ENCODE data around the gene ERCC3.

The ERCC3 gene

DNA sequence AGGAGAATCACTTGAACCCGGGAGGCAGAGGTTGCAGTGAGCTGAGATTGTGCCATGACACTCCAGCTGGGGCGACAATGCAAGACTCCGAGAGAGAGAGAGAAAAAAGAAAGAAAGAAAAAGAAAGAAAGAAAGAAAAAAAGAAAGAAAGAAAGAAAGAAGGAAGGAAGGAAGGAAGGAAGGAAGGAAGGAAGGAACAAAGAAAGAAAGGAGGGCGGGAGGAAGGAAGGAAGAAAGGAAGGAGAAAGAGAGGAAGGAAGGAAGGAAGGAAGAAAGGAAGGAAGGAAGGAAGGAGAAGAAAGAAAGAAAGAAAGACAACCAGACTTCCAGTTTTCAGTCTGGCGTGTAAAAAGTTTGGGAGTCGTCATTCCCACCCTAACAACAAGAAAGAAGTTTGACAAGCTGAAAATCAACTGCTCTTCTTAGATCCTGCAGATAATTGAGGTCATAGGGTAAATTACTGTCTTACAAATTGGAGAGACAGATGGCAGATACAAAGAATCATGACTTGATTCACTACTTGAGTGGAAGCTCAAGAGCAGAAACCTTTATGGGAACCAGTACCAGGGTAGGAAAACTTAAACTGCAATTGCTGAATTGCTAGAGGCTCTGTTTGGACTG is 58.8 kb downstream of the ERCC3 start:
- H3K4me2 ChIP-seq (ENCODE audit: low read length): no peak overlapping the region
- no peak overlapping the region for H3K4me3 ChIP-seq (ENCODE audit: low read length)
- no peak overlapping the region for H3K9ac ChIP-seq (ENCODE audit: low read length)
- H3K36me3 ChIP-seq (replicated peaks; ENCODE audit: low read depth, low read length): no peaks in the 10 kb centered on the region
- no peaks in the 10 kb centered on the region for H3K79me2 ChIP-seq (ENCODE audit: low read length)
- H3K9me3 ChIP-seq (ENCODE audit: insufficient read depth, low read length): no peaks in the 10 kb centered on the region
- no peak overlapping the region for H3K27ac ChIP-seq (ENCODE audit: low read length)
- no peaks in the 10 kb centered on the region for H4K20me1 ChIP-seq (ENCODE audit: insufficient read depth, low read length)
- H3K4me1 ChIP-seq (ENCODE audit: low read length): no peaks in the 10 kb centered on the region
- H2AFZ ChIP-seq (ENCODE audit: low read depth, low read length): no peak overlapping the region
- no peak for TF ChIP-seq EZH2phosphoT487 (IDR thresholded peaks at IDR 0.05; ENCODE audit: low read depth)
- TF ChIP-seq, protein P1, sequence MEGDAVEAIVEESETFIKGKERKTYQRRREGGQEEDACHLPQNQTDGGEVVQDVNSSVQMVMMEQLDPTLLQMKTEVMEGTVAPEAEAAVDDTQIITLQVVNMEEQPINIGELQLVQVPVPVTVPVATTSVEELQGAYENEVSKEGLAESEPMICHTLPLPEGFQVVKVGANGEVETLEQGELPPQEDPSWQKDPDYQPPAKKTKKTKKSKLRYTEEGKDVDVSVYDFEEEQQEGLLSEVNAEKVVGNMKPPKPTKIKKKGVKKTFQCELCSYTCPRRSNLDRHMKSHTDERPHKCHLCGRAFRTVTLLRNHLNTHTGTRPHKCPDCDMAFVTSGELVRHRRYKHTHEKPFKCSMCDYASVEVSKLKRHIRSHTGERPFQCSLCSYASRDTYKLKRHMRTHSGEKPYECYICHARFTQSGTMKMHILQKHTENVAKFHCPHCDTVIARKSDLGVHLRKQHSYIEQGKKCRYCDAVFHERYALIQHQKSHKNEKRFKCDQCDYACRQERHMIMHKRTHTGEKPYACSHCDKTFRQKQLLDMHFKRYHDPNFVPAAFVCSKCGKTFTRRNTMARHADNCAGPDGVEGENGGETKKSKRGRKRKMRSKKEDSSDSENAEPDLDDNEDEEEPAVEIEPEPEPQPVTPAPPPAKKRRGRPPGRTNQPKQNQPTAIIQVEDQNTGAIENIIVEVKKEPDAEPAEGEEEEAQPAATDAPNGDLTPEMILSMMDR (IDR thresholded peaks at IDR 0.05; ENCODE audit: low read depth, low read length): no peak
- H3K27me3 ChIP-seq (ENCODE audit: low read depth, low read length): no peaks in the 10 kb centered on the region

GRCh38 chr2:127233710-127234109 is 60.2 kb downstream of the ERCC3 start:
- no peak overlapping the region for H3K4me2 ChIP-seq (ENCODE audit: low read length)
- no peaks in the 10 kb centered on the region for H3K4me1 ChIP-seq (ENCODE audit: low read length)
- no peaks in the 10 kb centered on the region for H4K20me1 ChIP-seq (ENCODE audit: insufficient read depth, low read length)
- no peak overlapping the region for H3K4me3 ChIP-seq (ENCODE audit: low read length)
- H3K27ac ChIP-seq (ENCODE audit: low read length): no peak overlapping the region
- no peak for TF ChIP-seq EZH2phosphoT487 (IDR thresholded peaks at IDR 0.05; ENCODE audit: low read depth)
- TF ChIP-seq, protein P1 (IDR thresholded peaks at IDR 0.05; ENCODE audit: low read depth, low read length): no peak
- H3K9ac ChIP-seq (ENCODE audit: low read length): no peak overlapping the region
- H3K9me3 ChIP-seq (ENCODE audit: insufficient read depth, low read length): no peaks in the 10 kb centered on the region
- no peak overlapping the region for H2AFZ ChIP-seq (ENCODE audit: low read depth, low read length)
- no peaks in the 10 kb centered on the region for H3K27me3 ChIP-seq (ENCODE audit: low read depth, low read length)
- H3K79me2 ChIP-seq (ENCODE audit: low read length): no peaks in the 10 kb centered on the region
- no peaks in the 10 kb centered on the region for H3K36me3 ChIP-seq (replicated peaks; ENCODE audit: low read depth, low read length)

DNA sequence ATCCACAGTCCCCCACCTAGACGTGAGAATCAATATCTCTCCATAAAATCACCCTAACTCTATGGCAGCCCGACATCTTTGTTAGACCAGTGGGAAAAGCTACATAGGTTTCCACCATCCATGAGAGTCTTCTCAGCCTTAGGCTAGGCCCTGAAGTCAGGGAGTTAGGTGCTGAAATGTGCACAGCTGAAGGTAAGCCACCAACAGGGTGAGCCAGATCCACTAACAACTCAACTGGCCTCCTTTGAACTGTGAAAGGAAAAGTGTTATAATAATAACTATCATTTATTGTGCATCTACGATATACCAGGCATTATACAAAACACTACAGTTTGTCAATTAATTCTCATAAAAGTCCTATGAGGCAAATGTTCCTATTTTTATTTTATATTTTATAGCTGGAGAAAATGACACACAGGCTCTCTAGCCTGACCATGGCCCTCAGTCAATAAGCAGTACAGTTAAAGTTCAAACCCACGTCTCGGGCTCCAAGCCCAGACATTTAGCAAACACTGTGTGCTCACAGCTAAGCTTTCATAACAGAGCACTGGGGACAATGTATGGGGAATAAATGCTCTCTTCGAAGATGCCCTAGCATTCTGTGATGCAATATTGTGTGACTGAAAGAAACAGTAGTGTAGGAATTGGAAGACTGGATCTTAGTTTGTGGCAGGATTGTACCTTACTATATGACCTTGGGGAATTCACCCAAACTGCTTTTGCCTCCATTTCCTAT is 62.6 kb downstream of the ERCC3 start:
- Histone ChIP-seq H3K9ac (ENCODE audit: low read length) (no peak overlapping the region), H3K36me3 (replicated peaks; ENCODE audit: low read depth, low read length) (no peaks in the 10 kb centered on the region), H3K27ac (ENCODE audit: low read length) (no peak overlapping the region), H3K4me1 (ENCODE audit: low read length) (peaks cover 8% of the 10 kb centered on the region), H3K79me2 (ENCODE audit: low read length) (no peaks in the 10 kb centered on the region), H3K4me2 (ENCODE audit: low read length) (no peak overlapping the region), H3K27me3 (ENCODE audit: low read depth, low read length) (no peaks in the 10 kb centered on the region), H3K4me3 (ENCODE audit: low read length) (no peak overlapping the region), H4K20me1 (ENCODE audit: insufficient read depth, low read length) (no peaks in the 10 kb centered on the region), H2AFZ (ENCODE audit: low read depth, low read length) (no peak overlapping the region), H3K9me3 (ENCODE audit: insufficient read depth, low read length) (0 out of 2 replicates have a peak, but pooled peaks cover 5% of the 10 kb centered on the region)
- TF ChIP-seq, protein P1 (IDR thresholded peaks at IDR 0.05; ENCODE audit: low read depth, low read length): no peak
- no peak for TF ChIP-seq EZH2phosphoT487 (IDR thresholded peaks at IDR 0.05; ENCODE audit: low read depth)

DNA sequence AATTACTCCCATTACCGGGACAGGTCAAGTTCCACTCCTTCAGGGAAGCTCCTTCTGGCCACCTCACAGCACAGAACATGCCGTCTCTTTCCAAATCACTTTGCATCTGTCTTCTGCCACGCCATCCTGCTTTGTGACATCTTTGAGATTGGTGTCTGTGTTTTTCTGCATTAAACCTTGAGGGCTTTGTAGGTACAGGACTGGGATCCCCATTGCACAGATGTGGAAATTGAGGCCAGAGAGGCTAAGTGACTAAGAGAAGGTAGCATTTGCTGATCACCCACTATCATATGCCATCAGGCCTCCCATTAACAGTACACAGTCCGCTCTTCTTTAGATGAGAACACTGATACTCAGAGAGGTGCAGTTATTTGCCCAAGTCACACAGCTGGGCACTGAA is 64.4 kb downstream of the ERCC3 start:
- H3K4me2 ChIP-seq (ENCODE audit: low read length): no peak overlapping the region
- H3K27me3 ChIP-seq (ENCODE audit: low read depth, low read length): peaks cover 11% of the 10 kb centered on the region
- H3K79me2 ChIP-seq (ENCODE audit: low read length): no peaks in the 10 kb centered on the region
- no peak overlapping the region for H3K9ac ChIP-seq (ENCODE audit: low read length)
- TF ChIP-seq, protein P1 (IDR thresholded peaks at IDR 0.05; ENCODE audit: low read depth, low read length): no peak
- TF ChIP-seq EZH2phosphoT487 (IDR thresholded peaks at IDR 0.05; ENCODE audit: low read depth): no peak
- no peak overlapping the region for H2AFZ ChIP-seq (ENCODE audit: low read depth, low read length)
- H3K36me3 ChIP-seq (replicated peaks; ENCODE audit: low read depth, low read length): no peaks in the 10 kb centered on the region
- no peaks in the 10 kb centered on the region for H4K20me1 ChIP-seq (ENCODE audit: insufficient read depth, low read length)
- no peak overlapping the region for H3K4me3 ChIP-seq (ENCODE audit: low read length)
- H3K9me3 ChIP-seq (ENCODE audit: insufficient read depth, low read length): 0 out of 2 replicates have a peak, but pooled peaks cover 5% of the 10 kb centered on the region
- peaks cover 9% of the 10 kb centered on the region for H3K4me1 ChIP-seq (ENCODE audit: low read length)
- H3K27ac ChIP-seq (ENCODE audit: low read length): no peak overlapping the region

All from OCI-LY3 (cell line).